ENCODE data around the gene SLCO4C1. TPM values are rescaled to one million over a fixed set of nuclear protein-coding genes. Genes with fewer than 3 reads are reported as not detected.
"Not testable (repeated sequence)": the region's sequence is repeated elsewhere in the genome, so short reads cannot be mapped to it uniquely, and the experiment has no call there.

The SLCO4C1 gene, protein sequence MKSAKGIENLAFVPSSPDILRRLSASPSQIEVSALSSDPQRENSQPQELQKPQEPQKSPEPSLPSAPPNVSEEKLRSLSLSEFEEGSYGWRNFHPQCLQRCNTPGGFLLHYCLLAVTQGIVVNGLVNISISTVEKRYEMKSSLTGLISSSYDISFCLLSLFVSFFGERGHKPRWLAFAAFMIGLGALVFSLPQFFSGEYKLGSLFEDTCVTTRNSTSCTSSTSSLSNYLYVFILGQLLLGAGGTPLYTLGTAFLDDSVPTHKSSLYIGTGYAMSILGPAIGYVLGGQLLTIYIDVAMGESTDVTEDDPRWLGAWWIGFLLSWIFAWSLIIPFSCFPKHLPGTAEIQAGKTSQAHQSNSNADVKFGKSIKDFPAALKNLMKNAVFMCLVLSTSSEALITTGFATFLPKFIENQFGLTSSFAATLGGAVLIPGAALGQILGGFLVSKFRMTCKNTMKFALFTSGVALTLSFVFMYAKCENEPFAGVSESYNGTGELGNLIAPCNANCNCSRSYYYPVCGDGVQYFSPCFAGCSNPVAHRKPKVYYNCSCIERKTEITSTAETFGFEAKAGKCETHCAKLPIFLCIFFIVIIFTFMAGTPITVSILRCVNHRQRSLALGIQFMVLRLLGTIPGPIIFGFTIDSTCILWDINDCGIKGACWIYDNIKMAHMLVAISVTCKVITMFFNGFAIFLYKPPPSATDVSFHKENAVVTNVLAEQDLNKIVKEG
- total RNA-seq = under 1 TPM; 0.14 to 0.51 TPM

DNA sequence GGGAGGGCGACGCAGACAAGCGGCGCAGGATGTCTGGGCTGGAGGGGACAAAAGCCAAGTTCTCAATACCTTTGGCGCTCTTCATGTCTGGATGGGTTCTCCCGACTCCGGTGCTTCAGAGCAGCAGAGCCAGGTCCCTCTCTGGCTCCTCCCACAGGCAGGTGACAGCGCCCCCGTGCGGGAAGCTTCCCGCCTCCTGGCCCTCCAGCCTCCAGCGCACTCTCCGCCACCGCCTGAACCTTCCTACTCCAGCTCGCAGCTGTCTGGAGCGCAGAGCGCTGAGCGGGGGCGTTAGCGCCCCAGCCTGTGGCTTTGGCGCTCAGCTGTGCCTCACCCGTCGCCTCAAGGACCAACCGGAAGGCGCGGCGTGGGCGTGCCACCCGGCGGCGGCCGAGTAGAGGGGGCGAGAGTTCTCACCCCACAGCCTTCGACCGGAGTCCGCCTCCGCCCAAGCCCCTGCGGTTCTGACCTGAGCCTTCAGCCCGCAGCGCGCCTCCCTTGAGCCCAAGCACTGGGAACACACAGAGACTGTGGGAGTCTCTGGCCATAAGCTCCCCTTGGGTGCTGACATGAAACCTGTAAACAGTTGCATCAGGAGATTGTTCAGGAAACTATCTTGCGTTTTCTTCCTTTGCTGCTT, at the start of gene SLCO4C1:
TSS of gene SLCO4C1 (minus strand) at position 107 of the 640 bp plus-strand sequence. CDS start at position 85, 22 bp downstream.
- intact Hi-C loops (cut with DNase I) = no loop called here
- Histone ChIP-seq H3K4me1 (replicated peaks) (no peaks in the 10 kb centered on the region), H3K27me3 (replicated peaks; ENCODE audit: insufficient read depth) (no peaks in the 10 kb centered on the region), H3K9me3 (no peaks in the 10 kb centered on the region), H3K36me3 (no peaks in the 10 kb centered on the region), H3K4me3 (peak within 1 kb of the TSS; percentile 3 to 11), H3K27ac (no peak within 1 kb of the TSS)
- TF ChIP-seq POLR2A (IDR thresholded peaks at IDR 0.05) (no peak), POLR2AphosphoS5 (IDR thresholded peaks at IDR 0.05) (no peak)
- TF ChIP-seq, protein P1, sequence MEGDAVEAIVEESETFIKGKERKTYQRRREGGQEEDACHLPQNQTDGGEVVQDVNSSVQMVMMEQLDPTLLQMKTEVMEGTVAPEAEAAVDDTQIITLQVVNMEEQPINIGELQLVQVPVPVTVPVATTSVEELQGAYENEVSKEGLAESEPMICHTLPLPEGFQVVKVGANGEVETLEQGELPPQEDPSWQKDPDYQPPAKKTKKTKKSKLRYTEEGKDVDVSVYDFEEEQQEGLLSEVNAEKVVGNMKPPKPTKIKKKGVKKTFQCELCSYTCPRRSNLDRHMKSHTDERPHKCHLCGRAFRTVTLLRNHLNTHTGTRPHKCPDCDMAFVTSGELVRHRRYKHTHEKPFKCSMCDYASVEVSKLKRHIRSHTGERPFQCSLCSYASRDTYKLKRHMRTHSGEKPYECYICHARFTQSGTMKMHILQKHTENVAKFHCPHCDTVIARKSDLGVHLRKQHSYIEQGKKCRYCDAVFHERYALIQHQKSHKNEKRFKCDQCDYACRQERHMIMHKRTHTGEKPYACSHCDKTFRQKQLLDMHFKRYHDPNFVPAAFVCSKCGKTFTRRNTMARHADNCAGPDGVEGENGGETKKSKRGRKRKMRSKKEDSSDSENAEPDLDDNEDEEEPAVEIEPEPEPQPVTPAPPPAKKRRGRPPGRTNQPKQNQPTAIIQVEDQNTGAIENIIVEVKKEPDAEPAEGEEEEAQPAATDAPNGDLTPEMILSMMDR (IDR thresholded peaks at IDR 0.05) = peak in 1 of 4 experiments; percentile 46
- WGBS = 3% methylated on average over 26 of the region's 42 CpGs
- peak; percentile 22 for DNase-seq (ENCODE audit: low spot score)

DNA sequence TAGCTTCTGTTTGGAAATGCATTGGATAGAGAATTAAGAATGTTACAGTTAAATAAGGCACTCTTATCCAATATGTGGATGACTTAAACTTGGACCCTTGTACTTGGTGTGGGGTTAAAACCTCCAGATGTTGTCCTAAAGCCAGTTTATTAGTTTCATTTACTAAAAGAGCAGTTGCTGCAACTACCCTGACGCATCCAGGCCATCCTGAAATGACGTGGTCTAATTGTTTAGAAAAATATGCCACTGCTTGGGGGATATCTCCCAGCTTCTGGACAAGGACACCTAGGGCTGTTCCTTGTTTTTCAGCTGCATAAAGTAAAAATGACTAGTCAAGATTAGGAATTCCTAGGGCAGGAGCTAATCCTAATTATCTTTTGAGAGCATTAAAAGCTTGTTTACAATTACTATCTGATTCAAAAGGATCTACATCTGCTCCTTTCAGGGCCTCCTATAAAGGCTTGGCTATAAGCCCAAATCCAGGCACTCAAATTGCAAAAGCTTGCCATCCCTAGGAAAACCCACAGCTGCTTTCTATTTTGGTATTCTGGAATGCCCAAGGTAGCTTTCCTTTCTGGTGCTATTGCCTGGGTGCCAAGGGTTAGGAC, 45.7 kb upstream of the SLCO4C1 start:
- 28% methylated on average over 2 of the region's 2 CpGs for WGBS
- TF ChIP-seq POLR2AphosphoS5 (IDR thresholded peaks at IDR 0.05) = no peak
- TF ChIP-seq, protein P1 (IDR thresholded peaks at IDR 0.05) = no peak
- no peak for TF ChIP-seq POLR2A (IDR thresholded peaks at IDR 0.05)
- Histone ChIP-seq H3K4me1 (replicated peaks) (no peaks in the 10 kb centered on the region), H3K27ac (no peak overlapping the region), H3K27me3 (replicated peaks; ENCODE audit: insufficient read depth) (no peaks in the 10 kb centered on the region), H3K9me3 (no peaks in the 10 kb centered on the region), H3K36me3 (no peaks in the 10 kb centered on the region), H3K4me3 (no peak overlapping the region)
- intact Hi-C loops (cut with DNase I) = no loop called here
- no peak for DNase-seq (ENCODE audit: low spot score)

DNA sequence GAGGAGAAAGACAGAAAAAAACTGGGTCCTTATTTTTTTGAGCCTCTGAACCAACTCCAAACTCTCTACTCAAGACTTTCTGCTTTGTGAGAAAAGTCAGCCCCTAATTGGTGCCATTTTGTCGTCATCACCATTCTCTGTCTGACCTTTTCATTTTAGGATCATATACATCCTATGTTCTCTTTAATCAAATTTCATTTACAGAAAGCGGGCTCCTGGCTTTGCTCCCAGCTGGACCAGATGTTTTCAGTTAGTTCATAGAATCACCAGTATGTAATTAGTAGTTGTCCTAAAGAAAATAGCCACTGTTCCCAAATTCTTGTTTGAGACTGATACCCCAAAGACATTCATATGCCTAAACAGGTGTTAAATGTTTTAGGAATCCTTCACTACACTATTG, 28.6 kb upstream of the SLCO4C1 start:
- intact Hi-C loops (cut with DNase I) = no loop called here
- H3K27me3 ChIP-seq (replicated peaks; ENCODE audit: insufficient read depth) = no peaks in the 10 kb centered on the region
- no peak overlapping the region for H3K27ac ChIP-seq
- TF ChIP-seq, protein P1 (IDR thresholded peaks at IDR 0.05) = no peak
- TF ChIP-seq POLR2A (IDR thresholded peaks at IDR 0.05) (no peak), POLR2AphosphoS5 (IDR thresholded peaks at IDR 0.05) (no peak)
- 56% methylated on average over 2 of the region's 2 CpGs for WGBS
- H3K4me1 ChIP-seq (replicated peaks) = no peaks in the 10 kb centered on the region
- H3K4me3 ChIP-seq = no peak overlapping the region
- no peaks in the 10 kb centered on the region for H3K9me3 ChIP-seq
- no peak for DNase-seq (ENCODE audit: low spot score)
- H3K36me3 ChIP-seq = no peaks in the 10 kb centered on the region

DNA sequence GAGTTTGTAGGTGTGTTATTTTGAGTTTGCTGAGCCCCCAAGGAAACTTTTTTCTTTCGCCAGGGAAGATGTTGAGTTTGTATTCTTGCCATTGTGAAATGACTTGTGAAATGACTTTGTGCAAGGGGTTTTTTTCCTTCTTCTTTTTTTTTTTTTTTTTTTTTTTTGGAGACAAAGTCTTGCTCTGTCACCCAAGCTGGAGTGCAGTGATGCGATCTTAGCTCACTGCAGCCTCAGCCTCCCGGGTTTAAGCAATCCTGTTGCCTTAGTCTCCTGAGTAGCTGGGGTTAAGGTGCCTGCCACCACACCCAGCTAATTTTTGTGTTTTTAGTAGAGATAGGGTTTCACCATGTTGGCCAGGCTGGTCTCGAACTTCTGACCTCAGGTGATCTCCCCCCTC, 22.7 kb upstream of the SLCO4C1 start:
- H3K27ac ChIP-seq; intact Hi-C loops (cut with DNase I); DNase-seq (ENCODE audit: low spot score); H3K27me3 ChIP-seq (replicated peaks; ENCODE audit: insufficient read depth); H3K4me1 ChIP-seq (replicated peaks); H3K4me3 ChIP-seq; H3K9me3 ChIP-seq; H3K36me3 ChIP-seq: not testable (repeated sequence)
- 85% methylated on average over 4 of the region's 4 CpGs for WGBS

DNA sequence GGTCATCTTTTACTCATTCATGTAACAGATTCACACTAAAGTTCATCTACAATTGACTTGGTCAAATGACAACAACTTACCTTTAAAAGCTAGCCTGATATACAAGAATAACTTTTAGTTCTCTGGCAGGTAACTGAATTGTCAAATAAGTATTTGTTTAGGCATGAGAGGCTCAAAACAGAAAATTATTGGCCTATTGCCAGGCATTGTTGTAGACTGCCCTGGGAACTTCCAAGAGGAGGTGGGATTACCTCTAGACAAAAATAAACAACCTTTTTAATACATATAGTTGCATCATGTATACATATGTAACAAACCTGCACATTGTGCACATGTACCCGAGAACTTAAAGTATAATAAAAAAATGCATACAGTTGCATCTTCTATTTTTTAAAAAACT, 18.2 kb upstream of the SLCO4C1 start:
- H3K27ac ChIP-seq = no peak overlapping the region
- H3K36me3 ChIP-seq = no peaks in the 10 kb centered on the region
- 60% methylated on average over 1 of the region's 1 CpG for WGBS
- no peak for TF ChIP-seq POLR2A (IDR thresholded peaks at IDR 0.05)
- TF ChIP-seq POLR2AphosphoS5 (IDR thresholded peaks at IDR 0.05) = no peak
- TF ChIP-seq, protein P1 (IDR thresholded peaks at IDR 0.05) = no peak
- no peak overlapping the region for H3K4me3 ChIP-seq
- intact Hi-C loops (cut with DNase I) = no loop called here
- no peaks in the 10 kb centered on the region for H3K4me1 ChIP-seq (replicated peaks)
- H3K9me3 ChIP-seq = no peaks in the 10 kb centered on the region
- H3K27me3 ChIP-seq (replicated peaks; ENCODE audit: insufficient read depth) = no peaks in the 10 kb centered on the region
- no peak for DNase-seq (ENCODE audit: low spot score)
